ENCODE data around the gene PPP2CA. TPM values are rescaled to one million over a fixed set of nuclear protein-coding genes. Genes with fewer than 3 reads are reported as not detected.
"Not testable (repeated sequence)": the region's sequence is repeated elsewhere in the genome, so short reads cannot be mapped to it uniquely, and the experiment has no call there.

The PPP2CA gene
- total RNA-seq, 4 donors from 2014 or later, result 89.0 to 142 (median 115) TPM

DNA sequence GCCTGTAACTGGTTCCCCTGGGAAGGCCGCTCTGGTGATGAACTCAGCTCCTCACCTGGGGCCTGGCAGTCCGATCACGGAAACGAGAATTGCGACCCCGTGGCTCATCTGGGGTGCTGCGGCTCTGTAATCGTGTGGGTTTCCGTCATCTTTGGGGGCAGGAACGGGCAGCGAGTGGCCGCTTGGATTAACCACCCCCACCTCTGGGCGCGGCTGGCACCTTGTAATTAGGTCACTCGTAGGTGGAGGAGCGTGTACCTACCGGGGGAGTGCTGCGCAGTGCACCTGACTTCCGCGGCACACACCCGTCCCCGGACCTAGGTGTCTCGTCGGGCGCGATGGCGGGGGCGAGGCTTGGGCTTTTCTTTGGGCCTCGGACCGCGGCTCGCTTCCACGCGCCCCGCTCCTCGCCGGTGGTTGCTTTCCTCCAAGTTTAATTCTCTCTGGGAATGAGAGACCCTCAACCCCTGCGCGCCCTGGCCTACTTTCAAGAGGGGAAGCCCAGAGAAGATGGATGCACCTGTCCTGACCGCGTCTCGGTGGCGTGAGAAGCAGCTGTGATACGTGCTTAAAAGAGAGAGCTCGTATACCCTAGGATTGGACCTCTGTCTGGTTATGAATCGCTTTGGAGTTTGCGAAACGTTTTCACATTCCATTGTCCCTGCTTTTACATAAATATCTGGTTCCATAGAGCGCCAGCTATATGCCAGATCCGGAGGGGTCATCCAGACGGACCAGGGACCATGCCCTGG, 744 bp upstream of the PPP2CA start:
- DNase-seq (ENCODE audit: extremely low spot score), result no peak

DNA sequence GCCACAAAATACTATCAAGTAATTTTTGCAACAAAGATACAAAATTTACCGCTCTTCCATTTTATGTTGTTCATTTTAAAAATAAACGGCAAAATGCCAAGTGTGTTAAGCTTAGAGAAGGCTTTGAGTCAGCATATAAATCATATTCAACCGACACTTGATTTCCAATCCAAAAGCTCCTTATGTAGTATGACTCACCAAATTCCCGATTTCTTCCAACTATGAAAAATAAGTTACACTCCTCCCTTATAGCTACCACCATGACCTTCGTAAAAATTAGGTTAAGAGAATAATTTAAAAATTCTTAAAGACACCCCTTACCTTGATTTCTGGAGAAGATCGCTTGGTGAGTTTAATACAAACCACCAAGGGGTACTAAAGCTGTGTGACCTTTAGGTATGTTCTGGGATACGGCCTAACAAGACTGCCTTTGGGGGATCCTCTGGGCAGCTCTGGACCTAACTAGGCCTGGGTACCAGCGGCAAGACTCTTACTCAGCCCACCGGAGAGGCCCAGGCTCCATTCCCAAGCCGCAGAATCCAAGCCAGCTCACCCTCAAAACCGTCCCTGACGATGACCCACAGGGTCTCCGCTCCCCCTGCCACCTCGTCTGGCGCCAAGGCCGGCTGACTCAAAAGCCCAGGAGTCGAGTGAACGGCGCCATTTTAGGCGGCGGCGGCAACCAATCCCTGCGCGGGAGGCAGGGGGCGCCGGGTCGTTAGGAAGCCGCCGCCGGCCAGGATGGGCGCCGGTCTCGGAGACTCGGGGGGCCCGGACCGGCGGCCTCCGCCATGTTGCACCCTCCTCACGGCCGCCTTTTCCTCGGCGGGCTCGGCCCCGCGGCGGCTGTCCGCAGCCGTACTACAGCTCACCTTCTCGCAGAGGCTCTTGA, 739 bp downstream of the PPP2CA start:
- Histone ChIP-seq H3K27me3 (no peaks in the 10 kb centered on the region), H3K9me3 (no peaks in the 10 kb centered on the region), H3K27ac (replicated peaks in 1 of 4) (peak overlapping the region; percentile 100), H3K4me1 (peaks cover 37 to 59% (median 58%) of the 10 kb centered on the region in 4 donors), H3K4me3 (peak overlapping the region; percentile 85 to 100 (median 98)), H3K36me3 (peaks cover 0 to 6% (median 0%) of the 10 kb centered on the region in 4 donors)
- intact Hi-C loops (cut with DNase I), result loop anchor here (5.0 kb wide), 2 partner anchors 48 to 147 kb away; partner anchors contain the start of genes SKP1 and UBE2B
- DNase-seq (ENCODE audit: extremely low spot score), result no peak
- TF ChIP-seq EP300 (IDR thresholded peaks at IDR 0.05) (no peak), POLR2AphosphoS5 (IDR thresholded peaks at IDR 0.05) (peak in 1 of 2 donors; percentile 6)
- TF ChIP-seq, protein P1, sequence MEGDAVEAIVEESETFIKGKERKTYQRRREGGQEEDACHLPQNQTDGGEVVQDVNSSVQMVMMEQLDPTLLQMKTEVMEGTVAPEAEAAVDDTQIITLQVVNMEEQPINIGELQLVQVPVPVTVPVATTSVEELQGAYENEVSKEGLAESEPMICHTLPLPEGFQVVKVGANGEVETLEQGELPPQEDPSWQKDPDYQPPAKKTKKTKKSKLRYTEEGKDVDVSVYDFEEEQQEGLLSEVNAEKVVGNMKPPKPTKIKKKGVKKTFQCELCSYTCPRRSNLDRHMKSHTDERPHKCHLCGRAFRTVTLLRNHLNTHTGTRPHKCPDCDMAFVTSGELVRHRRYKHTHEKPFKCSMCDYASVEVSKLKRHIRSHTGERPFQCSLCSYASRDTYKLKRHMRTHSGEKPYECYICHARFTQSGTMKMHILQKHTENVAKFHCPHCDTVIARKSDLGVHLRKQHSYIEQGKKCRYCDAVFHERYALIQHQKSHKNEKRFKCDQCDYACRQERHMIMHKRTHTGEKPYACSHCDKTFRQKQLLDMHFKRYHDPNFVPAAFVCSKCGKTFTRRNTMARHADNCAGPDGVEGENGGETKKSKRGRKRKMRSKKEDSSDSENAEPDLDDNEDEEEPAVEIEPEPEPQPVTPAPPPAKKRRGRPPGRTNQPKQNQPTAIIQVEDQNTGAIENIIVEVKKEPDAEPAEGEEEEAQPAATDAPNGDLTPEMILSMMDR (IDR thresholded peaks at IDR 0.05), result peak; percentile 25 to 29 (median 29)
- WGBS, result 2% methylated on average over 9 of the region's 49 CpGs

More for the DNA sequence above, 744 bp upstream of the PPP2CA start:
- TF ChIP-seq POLR2A (IDR thresholded peaks at IDR 0.05; ENCODE audit: low read depth), result peak; percentile 37
- TF ChIP-seq, protein P1 (IDR thresholded peaks at IDR 0.05), result no peak
- Histone ChIP-seq H3K4me1 (peaks cover 24 to 44% (median 43%) of the 10 kb centered on the region in 4 donors), H3K36me3 (no peaks in the 10 kb centered on the region), H3K27ac (replicated peaks in 1 of 4) (peak overlapping the region; percentile 100), H3K4me3 (peak overlapping the region; percentile 85 to 100 (median 98)), H3K27me3 (no peaks in the 10 kb centered on the region), H3K9me3 (no peaks in the 10 kb centered on the region)
- intact Hi-C loops (cut with DNase I), result loop anchor here (5.0 kb wide), 2 partner anchors 49 to 146 kb away; partner anchors contain the start of genes SKP1 and UBE2B
- 7% methylated on average over 31 of the region's 51 CpGs for WGBS

- H3K27ac ChIP-seq (replicated peaks in 1 of 4), result peak overlapping the region; percentile 100
- intact Hi-C loops (cut with DNase I), result no loop called here
- 25% methylated on average over 9 of the region's 9 CpGs for WGBS
Observed at GRCh38 chr5:134223406-134224248, 2.2 kb downstream of the PPP2CA start.

GRCh38 chr5:134221690-134222089, 4.2 kb downstream of the PPP2CA start:
- H3K36me3 ChIP-seq; DNase-seq (ENCODE audit: extremely low spot score); H3K4me3 ChIP-seq; H3K27me3 ChIP-seq; H3K9me3 ChIP-seq; intact Hi-C loops (cut with DNase I): not testable (repeated sequence)
- WGBS, result 78% methylated on average over 5 of the region's 5 CpGs
- peaks cover 54 to 83% (median 78%) of the 10 kb centered on the region in 4 donors for H3K4me1 ChIP-seq
- H3K27ac ChIP-seq (replicated peaks in 1 of 4), result peak overlapping the region; percentile 21 to 100 (median 34)

More at GRCh38 chr5:134223406-134224248, 2.2 kb downstream of the PPP2CA start:
- H3K9me3 ChIP-seq, result no peaks in the 10 kb centered on the region
- H3K4me3 ChIP-seq, result peak overlapping the region; percentile 85 to 100 (median 98)
- TF ChIP-seq, protein P1 (IDR thresholded peaks at IDR 0.05), result no peak
- TF ChIP-seq POLR2A (IDR thresholded peaks at IDR 0.05; ENCODE audit: low read depth) (no peak), EP300 (IDR thresholded peaks at IDR 0.05) (no peak), POLR2AphosphoS5 (IDR thresholded peaks at IDR 0.05) (no peak)
- peaks cover 48 to 74% (median 73%) of the 10 kb centered on the region in 4 donors for H3K4me1 ChIP-seq
- H3K36me3 ChIP-seq, result peaks cover 0 to 6% (median 0%) of the 10 kb centered on the region in 4 donors
- H3K27me3 ChIP-seq, result no peaks in the 10 kb centered on the region
- DNase-seq (ENCODE audit: extremely low spot score), result no peak
